GM19324 (cell line): ENCODE data around the gene MRO.
"Not testable (repeated sequence)": the region's sequence is repeated elsewhere in the genome, so short reads cannot be mapped to it uniquely, and the experiment has no call there.

Experiments used
- ATAC-seq: cut with Tn5 transposase; IDR thresholded peaks from one replicate; pipeline ENCODE4 v1.9.1; 2021; ENCODE audit warnings: mild to moderate bottlenecking, moderate library complexity; ENCODE audit not compliant: unreplicated experiment, low FRiP score

The MRO gene

GRCh38 chr18:50839341-50839740, 19.5 kb upstream of the MRO start:
- ATAC-seq, result no peak

GRCh38 chr18:50836521-50836957, 16.7 kb upstream of the MRO start:
- no peak for ATAC-seq

- not testable (repeated sequence) for ATAC-seq
Observed at GRCh38 chr18:50833496-50833895, 13.7 kb upstream of the MRO start.

GRCh38 chr18:50832754-50833153, 12.9 kb upstream of the MRO start:
- ATAC-seq, result no peak

- no peak for ATAC-seq
Observed at GRCh38 chr18:50830544-50830943, 10.7 kb upstream of the MRO start.

- no peak for ATAC-seq
Observed at GRCh38 chr18:50829644-50830043, 9.8 kb upstream of the MRO start.

GRCh38 chr18:50826027-50826426, 6.2 kb upstream of the MRO start:
- no peak for ATAC-seq

GRCh38 chr18:50825621-50826020, 5.8 kb upstream of the MRO start:
- ATAC-seq, result no peak

DNA sequence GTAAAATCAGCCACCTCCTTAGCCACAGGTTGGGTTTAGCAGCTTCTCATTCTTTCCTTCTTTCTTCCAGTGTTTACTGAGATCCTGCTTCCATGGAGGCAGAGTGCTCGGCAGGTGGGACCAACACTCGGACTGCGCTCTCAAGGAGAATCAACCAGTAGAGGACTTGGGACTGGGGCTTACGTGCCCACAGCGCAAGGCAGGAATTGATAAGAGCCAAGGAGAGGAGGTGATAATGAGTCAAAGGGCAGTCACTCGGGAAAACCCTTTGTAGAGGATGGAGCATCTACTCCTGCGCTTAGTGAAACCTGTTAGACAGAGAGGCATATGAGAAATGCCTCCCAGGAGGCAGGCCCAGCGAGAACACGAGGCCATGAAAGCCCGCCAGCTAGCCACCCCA, 2.9 kb upstream of the MRO start:
- ATAC-seq, result no peak

DNA sequence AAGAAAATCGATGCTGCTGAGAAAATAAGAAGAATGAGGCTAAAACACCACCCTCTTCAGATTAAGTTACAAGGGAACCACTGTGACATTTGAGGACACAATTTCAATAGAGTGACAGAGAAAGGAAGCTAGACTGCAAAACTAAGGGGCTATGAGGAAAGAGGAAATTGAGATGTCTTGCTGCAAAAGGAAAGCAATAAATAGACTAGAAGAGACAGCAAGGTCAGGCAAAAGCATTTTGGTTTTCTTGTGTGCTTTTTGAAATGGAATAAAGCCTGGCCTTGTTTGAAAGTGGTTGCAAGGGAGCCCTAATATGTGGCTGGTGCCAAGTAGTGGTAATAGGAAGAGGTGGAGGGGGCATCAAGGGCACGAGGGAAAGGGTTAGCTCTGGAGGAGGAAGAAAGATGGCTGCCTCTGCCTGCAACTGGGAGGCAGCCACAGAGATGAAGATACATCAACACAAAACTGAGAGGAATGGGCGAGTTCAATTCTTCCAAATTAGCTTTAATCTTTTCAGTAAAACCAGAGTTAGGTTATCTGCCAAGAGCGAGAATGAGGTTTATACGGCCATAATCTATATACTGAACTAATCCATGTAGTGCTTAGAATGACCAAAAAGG, 1.2 kb upstream of the MRO start:
- no peak for ATAC-seq

DNA sequence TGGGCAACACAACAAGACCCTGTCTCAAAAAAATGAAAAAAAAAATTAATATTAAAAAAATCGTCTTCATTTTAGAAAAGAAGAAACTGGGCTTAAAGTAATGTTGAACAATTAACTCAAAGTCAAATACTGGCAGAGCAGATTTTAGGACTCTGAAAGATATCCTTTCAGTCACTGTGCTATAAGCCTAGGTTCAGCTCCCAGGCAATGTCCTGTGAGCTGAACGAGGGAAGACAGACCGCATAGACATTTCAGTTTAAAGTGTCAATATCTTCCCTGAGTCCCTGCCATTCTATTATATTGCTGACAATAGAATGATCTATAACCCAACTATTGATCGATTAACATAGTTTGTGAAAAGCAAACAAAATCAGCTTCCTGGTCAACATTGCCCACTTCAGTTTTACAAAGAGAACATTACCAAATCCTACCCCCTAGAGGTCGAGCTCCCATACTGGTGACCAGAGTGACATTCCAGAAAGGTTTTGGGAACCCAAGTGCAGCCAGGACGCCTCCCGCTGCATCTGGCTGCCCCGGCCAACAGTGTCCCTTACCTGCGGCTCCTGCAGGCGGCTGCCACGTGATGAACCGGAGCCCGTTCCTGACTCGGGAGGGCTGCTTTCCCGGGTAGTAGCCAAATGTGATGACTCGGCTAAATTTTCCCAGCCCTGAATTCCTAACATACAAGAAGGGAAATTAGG, 639 bp downstream of the MRO start:
- no peak for ATAC-seq

DNA sequence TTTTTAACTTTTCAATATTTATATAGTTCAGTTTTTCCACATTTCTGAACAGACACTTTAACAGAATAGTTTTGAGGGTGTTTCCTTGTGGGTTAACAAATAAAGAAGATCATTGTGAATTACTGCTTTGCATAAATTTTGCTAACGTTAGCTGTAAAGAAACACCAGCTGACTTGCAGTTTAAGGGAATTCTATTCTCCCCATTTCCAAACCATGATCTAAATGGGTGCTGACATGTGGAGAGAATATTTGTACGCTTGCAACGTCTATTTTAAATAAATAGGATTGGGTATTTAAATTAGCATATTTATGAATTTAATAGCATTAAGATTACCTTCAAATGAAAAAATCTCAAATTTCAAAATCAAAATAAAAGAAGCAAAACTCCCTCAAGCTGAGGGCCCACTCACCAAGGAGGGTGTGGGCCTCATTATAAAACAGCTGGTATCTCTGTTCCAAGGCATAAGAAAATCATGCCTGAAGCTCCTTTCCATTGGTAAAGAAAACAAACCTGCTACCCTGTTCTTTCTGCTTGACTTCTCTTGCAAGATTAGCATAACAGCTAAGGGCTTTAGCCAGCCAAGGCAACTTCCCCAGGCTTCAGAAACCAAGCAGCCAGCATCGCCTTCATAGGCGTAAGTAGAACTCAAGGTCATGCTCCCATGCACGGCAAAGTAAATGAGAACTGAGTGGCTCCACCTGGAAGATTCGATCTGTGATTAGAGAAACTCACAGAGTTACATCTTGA, 3.2 kb downstream of the MRO start:
- no peak for ATAC-seq

GRCh38 chr18:50814395-50814794, 5.4 kb downstream of the MRO start:
- no peak for ATAC-seq

GRCh38 chr18:50813353-50813752, 6.5 kb downstream of the MRO start:
- no peak for ATAC-seq

- ATAC-seq, result no peak
Observed at GRCh38 chr18:50812834-50813233, 7.0 kb downstream of the MRO start.

- ATAC-seq, result no peak
Observed at GRCh38 chr18:50807176-50807575, 12.6 kb downstream of the MRO start.

- peak; percentile 67 for ATAC-seq
Observed at GRCh38 chr18:50806208-50806616, 13.6 kb downstream of the MRO start.

- ATAC-seq, result no peak
Observed at GRCh38 chr18:50805732-50806131, 14.1 kb downstream of the MRO start.

GRCh38 chr18:50803592-50803991, 16.2 kb downstream of the MRO start:
- ATAC-seq, result no peak

DNA sequence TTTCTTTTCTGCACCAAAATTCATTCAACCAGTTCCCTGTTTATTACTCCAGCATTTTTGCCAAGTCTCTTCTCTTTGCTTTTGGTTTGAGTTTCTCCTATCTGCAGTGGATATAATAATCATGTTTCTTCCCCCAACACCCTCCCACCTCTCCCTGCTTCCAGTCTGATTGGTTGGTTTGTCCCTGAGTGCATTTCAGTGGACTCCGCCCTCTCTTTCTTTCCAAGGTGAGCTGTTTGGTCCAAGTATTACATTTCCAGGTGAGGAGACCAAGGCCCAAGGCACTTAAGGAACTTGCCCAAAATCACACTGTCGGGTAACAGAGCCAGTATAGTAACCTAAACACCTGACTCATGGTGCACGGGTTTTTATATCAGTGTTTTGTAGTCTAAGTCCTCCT, 17.7 kb downstream of the MRO start:
- no peak for ATAC-seq

- ATAC-seq, result no peak
Observed at GRCh38 chr18:50797142-50797541, 22.7 kb downstream of the MRO start.

- no peak for ATAC-seq
Observed at GRCh38 chr18:50796495-50796894, 23.3 kb downstream of the MRO start.
